Activated CD4-positive, alpha-beta T cell treated with anti-CD3 and anti-CD28 coated beads, Interleukin-2, amount 50 U/mL, for 4 hours (primary cell): ENCODE results near the gene BPIFB3.

Source experiments
- DNase-seq, 2 experiments: peaks; one replicate each; pipeline ENCODE4 v3.0.0-alpha.2; 2020

Gene BPIFB3

GRCh38 chr20:33065785-33066184 lies 12.1 kb downstream of the BPIFB3 start:
- no peak for DNase-seq

GRCh38 chr20:33067806-33068205 lies 14.1 kb downstream of the BPIFB3 start:
- no peak for DNase-seq

- DNase-seq, result no peak
Measured at GRCh38 chr20:33068251-33068939, 14.7 kb downstream of the BPIFB3 start.

- no peak for DNase-seq
Measured at GRCh38 chr20:33069673-33070072, 16.0 kb downstream of the BPIFB3 start.

GRCh38 chr20:33070111-33071053 lies 16.7 kb downstream of the BPIFB3 start:
- no peak for DNase-seq

- DNase-seq, result no peak
Measured at GRCh38 chr20:33071198-33071597, 17.5 kb downstream of the BPIFB3 start.

GRCh38 chr20:33072362-33072761 lies 18.7 kb downstream of the BPIFB3 start:
- DNase-seq, result no peak

- no peak for DNase-seq
Measured at GRCh38 chr20:33072813-33073212, 19.1 kb downstream of the BPIFB3 start.

- DNase-seq, result no peak
Measured at GRCh38 chr20:33074675-33075074, 21.0 kb downstream of the BPIFB3 start.

GRCh38 chr20:33075281-33075680 lies 21.6 kb downstream of the BPIFB3 start:
- DNase-seq, result no peak

- DNase-seq, result no peak
Measured at GRCh38 chr20:33076662-33077372, 23.1 kb downstream of the BPIFB3 start.

- no peak for DNase-seq
Measured at GRCh38 chr20:33079259-33079658, 25.6 kb downstream of the BPIFB3 start, which contains the start of gene BPIFB4. Gene BPIFB4 (plus strand): TSS chr20:33079643. CDS start chr20:33081527, 1,884 bp downstream.

GRCh38 chr20:33081411-33082154 lies 27.9 kb downstream of the BPIFB3 start:
- no peak for DNase-seq

- DNase-seq, result no peak
Measured at GRCh38 chr20:33082546-33082945, 28.8 kb downstream of the BPIFB3 start.

- no peak for DNase-seq
Measured at GRCh38 chr20:33083544-33084340, 30.0 kb downstream of the BPIFB3 start.

GRCh38 chr20:33084722-33085121 lies 31.0 kb downstream of the BPIFB3 start:
- no peak for DNase-seq

- DNase-seq, result no peak
Measured at GRCh38 chr20:33086052-33086722, 32.5 kb downstream of the BPIFB3 start.

GRCh38 chr20:33091147-33091546 lies 37.4 kb downstream of the BPIFB3 start:
- DNase-seq, result no peak

GRCh38 chr20:33091693-33092092 lies 38.0 kb downstream of the BPIFB3 start:
- DNase-seq, result no peak

- no peak for DNase-seq
Measured at GRCh38 chr20:33092361-33092760, 38.7 kb downstream of the BPIFB3 start.

GRCh38 chr20:33093074-33093473 lies 39.4 kb downstream of the BPIFB3 start:
- DNase-seq, result no peak
